ENCODE data around the gene GP9.
"Not testable (repeated sequence)": the region's sequence is repeated elsewhere in the genome, so short reads cannot be mapped to it uniquely, and the experiment has no call there.

The GP9 gene

DNA sequence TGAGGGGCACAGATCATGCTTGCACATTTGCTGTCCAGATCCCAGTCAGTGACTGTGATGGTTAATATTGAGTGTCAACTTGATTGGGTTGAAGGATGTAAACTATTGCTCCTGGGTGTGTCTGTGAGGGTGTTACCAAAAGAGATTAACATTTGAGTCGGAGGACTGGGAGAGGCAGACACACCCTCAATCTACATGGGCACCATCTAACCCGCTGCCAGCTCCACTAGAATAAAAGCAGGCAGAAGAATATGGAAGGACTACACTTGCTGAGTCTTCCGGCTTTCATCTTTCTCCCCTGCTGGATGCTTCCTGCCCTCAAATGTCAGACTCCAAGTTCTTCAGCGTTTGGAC is 5.1 kb downstream of the GP9 start:
- no peak for DNase-seq (ENCODE audit: low read depth)
- Histone ChIP-seq H3K36me3 (ENCODE audit: control insufficient read depth, insufficient read depth, low read length, severe bottlenecking) (no peaks in the 10 kb centered on the region), H3K27me3 (replicated peaks; ENCODE audit: control insufficient read depth, insufficient read depth, low read length) (peaks cover 15% of the 10 kb centered on the region), H3K9ac (ENCODE audit: low read length) (no peak overlapping the region), H3K4me3 (ENCODE audit: low read length) (no peak overlapping the region), H3K4me1 (ENCODE audit: control insufficient read depth, insufficient read depth, low read length) (no peaks in the 10 kb centered on the region), H3K9me3 (ENCODE audit: control insufficient read depth, low read length) (no peaks in the 10 kb centered on the region)

DNA sequence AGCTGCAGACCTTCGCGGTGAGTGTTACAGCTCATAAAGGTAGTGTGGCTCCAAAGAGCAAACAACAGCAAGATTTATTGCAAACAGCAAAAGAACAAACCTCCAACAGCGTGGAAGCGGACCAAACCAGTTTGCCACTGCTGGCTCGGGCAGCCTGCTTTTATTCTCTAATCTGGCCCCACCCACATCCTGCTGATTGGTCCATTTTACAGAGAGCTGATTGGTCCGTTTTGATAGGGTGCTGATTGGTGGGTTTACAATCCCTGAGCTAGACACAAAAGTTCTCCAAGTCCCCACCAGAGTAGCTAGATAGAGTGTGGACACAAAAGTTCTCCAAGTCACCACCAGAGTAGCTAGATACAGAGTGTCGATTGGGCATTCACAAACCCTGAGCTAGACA is 7.1 kb downstream of the GP9 start:
- not testable (repeated sequence) for H3K4me3 ChIP-seq (ENCODE audit: low read length); DNase-seq (ENCODE audit: low read depth); H3K9ac ChIP-seq (ENCODE audit: low read length); H3K9me3 ChIP-seq (ENCODE audit: control insufficient read depth, low read length); H3K4me1 ChIP-seq (ENCODE audit: control insufficient read depth, insufficient read depth, low read length); H3K36me3 ChIP-seq (ENCODE audit: control insufficient read depth, insufficient read depth, low read length, severe bottlenecking)
- H3K27me3 ChIP-seq (replicated peaks; ENCODE audit: control insufficient read depth, insufficient read depth, low read length): peaks cover 17% of the 10 kb centered on the region

- DNase-seq (ENCODE audit: low read depth): no peak
- no peaks in the 10 kb centered on the region for H3K36me3 ChIP-seq (ENCODE audit: control insufficient read depth, insufficient read depth, low read length, severe bottlenecking)
- H3K9ac ChIP-seq (ENCODE audit: low read length): no peak overlapping the region
- H3K9me3 ChIP-seq (ENCODE audit: control insufficient read depth, low read length): no peaks in the 10 kb centered on the region
- peaks cover 13% of the 10 kb centered on the region for H3K27me3 ChIP-seq (replicated peaks; ENCODE audit: control insufficient read depth, insufficient read depth, low read length)
- no peaks in the 10 kb centered on the region for H3K4me1 ChIP-seq (ENCODE audit: control insufficient read depth, insufficient read depth, low read length)
- peak overlapping the region; percentile 65 for H3K4me3 ChIP-seq (ENCODE audit: low read length)
Observed at GRCh38 chr3:129068291-129068886, 7.8 kb downstream of the GP9 start.

DNA sequence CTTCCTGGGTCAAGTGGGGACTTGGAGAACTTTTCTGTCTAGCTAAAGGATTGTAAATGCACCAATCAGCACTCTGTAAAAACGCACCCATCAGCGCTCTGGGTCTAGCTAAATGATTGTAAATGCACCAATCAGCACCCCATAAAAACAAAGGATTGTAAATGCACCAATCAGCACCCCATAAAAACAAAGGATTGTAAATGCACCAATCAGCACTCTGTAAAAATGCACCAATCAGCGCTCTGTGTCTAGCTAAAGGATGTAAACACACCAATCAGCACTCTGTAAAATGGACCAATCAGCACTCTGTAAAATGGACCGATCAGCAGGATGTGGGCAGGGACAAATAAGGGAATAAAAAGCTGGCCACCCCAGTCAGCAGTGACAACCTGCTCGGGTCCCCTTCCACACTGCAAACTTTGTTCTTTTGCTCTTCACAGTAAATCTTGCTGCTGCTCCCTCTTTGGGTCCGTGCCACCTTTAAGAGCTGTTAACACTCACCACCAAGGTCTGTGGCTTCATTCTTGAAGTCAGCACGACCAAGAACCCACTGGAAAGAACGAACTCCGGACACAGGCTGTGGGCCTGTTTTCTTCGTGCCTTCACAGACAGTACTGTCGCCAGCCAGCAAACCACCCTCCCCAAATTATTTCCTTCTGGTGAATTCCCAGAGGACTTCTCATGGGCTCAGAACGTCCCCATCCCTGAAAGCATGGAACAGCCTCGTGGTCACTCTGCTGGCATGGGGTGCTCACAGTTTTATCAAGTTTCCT is 8.9 kb downstream of the GP9 start:
- DNase-seq (ENCODE audit: low read depth); H3K9ac ChIP-seq (ENCODE audit: low read length); H3K36me3 ChIP-seq (ENCODE audit: control insufficient read depth, insufficient read depth, low read length, severe bottlenecking); H3K4me3 ChIP-seq (ENCODE audit: low read length); H3K4me1 ChIP-seq (ENCODE audit: control insufficient read depth, insufficient read depth, low read length); H3K9me3 ChIP-seq (ENCODE audit: control insufficient read depth, low read length): not testable (repeated sequence)
- H3K27me3 ChIP-seq (replicated peaks; ENCODE audit: control insufficient read depth, insufficient read depth, low read length): peaks cover 13% of the 10 kb centered on the region

- Histone ChIP-seq H3K9ac (ENCODE audit: low read length) (no peak overlapping the region), H3K36me3 (ENCODE audit: control insufficient read depth, insufficient read depth, low read length, severe bottlenecking) (no peaks in the 10 kb centered on the region), H3K9me3 (ENCODE audit: control insufficient read depth, low read length) (no peaks in the 10 kb centered on the region), H3K27me3 (replicated peaks; ENCODE audit: control insufficient read depth, insufficient read depth, low read length) (peaks cover 13% of the 10 kb centered on the region), H3K4me3 (ENCODE audit: low read length) (no peak overlapping the region), H3K4me1 (ENCODE audit: control insufficient read depth, insufficient read depth, low read length) (no peaks in the 10 kb centered on the region)
- DNase-seq (ENCODE audit: low read depth): no peak
Observed at GRCh38 chr3:129070086-129070885, 9.7 kb downstream of the GP9 start.

GRCh38 chr3:129077222-129077621 is 16.6 kb downstream of the GP9 start:
- H3K36me3 ChIP-seq (ENCODE audit: control insufficient read depth, insufficient read depth, low read length, severe bottlenecking): no peaks in the 10 kb centered on the region
- H3K9me3 ChIP-seq (ENCODE audit: control insufficient read depth, low read length): no peaks in the 10 kb centered on the region
- DNase-seq (ENCODE audit: low read depth): no peak
- no peak overlapping the region for H3K4me3 ChIP-seq (ENCODE audit: low read length)
- no peak overlapping the region for H3K9ac ChIP-seq (ENCODE audit: low read length)
- no peaks in the 10 kb centered on the region for H3K27me3 ChIP-seq (replicated peaks; ENCODE audit: control insufficient read depth, insufficient read depth, low read length)
- no peaks in the 10 kb centered on the region for H3K4me1 ChIP-seq (ENCODE audit: control insufficient read depth, insufficient read depth, low read length)

GRCh38 chr3:129078510-129078909 is 17.9 kb downstream of the GP9 start:
- Histone ChIP-seq H3K36me3 (ENCODE audit: control insufficient read depth, insufficient read depth, low read length, severe bottlenecking) (no peaks in the 10 kb centered on the region), H3K4me1 (ENCODE audit: control insufficient read depth, insufficient read depth, low read length) (no peaks in the 10 kb centered on the region), H3K4me3 (ENCODE audit: low read length) (no peak overlapping the region), H3K27me3 (replicated peaks; ENCODE audit: control insufficient read depth, insufficient read depth, low read length) (no peaks in the 10 kb centered on the region), H3K9ac (ENCODE audit: low read length) (no peak overlapping the region), H3K9me3 (ENCODE audit: control insufficient read depth, low read length) (no peaks in the 10 kb centered on the region)
- no peak for DNase-seq (ENCODE audit: low read depth)

DNA sequence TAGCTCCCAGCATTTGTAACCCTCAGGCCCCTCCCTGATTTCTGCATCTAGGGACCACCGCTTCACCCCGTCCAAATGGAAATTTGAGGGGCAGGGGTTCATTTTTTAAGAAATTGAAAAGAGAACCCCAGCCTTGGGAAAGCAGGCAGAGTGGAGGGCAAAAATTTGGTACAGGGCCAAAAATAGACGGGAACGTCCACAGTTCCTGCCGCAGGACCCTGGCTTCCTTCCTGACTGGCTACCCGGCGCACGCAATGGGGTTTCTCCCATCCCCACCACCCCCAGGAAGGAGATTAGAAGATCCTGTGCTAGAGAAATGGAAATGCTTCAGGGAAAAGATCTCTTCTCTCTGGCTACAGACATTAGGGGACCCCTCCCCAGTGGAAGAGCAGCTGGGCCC is 20.9 kb downstream of the GP9 start:
- Histone ChIP-seq H3K9ac (ENCODE audit: low read length) (no peak overlapping the region), H3K36me3 (ENCODE audit: control insufficient read depth, insufficient read depth, low read length, severe bottlenecking) (no peaks in the 10 kb centered on the region), H3K27me3 (replicated peaks; ENCODE audit: control insufficient read depth, insufficient read depth, low read length) (no peaks in the 10 kb centered on the region), H3K4me1 (ENCODE audit: control insufficient read depth, insufficient read depth, low read length) (no peaks in the 10 kb centered on the region), H3K4me3 (ENCODE audit: low read length) (no peak overlapping the region), H3K9me3 (ENCODE audit: control insufficient read depth, low read length) (no peaks in the 10 kb centered on the region)
- no peak for DNase-seq (ENCODE audit: low read depth)

GRCh38 chr3:129082026-129082425 is 21.4 kb downstream of the GP9 start:
- Histone ChIP-seq H3K27me3 (replicated peaks; ENCODE audit: control insufficient read depth, insufficient read depth, low read length) (no peaks in the 10 kb centered on the region), H3K9ac (ENCODE audit: low read length) (no peak overlapping the region)
- no peak for DNase-seq (ENCODE audit: low read depth)

DNA sequence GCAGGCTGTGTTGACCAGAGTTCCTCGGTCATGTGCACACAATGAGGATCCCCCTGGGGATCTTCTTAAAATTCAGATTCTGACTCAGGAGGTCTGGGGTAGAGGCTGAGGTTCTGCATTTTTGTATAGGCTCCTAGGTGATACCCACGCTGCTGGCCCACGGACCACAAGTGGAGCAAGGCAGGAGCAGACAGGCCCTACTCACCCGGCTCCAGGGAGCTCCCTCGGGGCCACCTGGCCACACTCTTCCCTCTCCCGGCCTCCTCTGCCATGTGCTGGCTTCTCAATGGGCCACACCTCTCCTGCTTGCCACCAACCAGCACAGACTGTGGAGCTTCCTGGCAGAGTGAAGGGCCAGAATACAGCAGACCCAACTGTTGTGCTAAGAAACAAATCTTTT is 23.9 kb downstream of the GP9 start:
- no peak overlapping the region for H3K4me3 ChIP-seq (ENCODE audit: low read length)
- DNase-seq (ENCODE audit: low read depth): no peak
- no peak overlapping the region for H3K9ac ChIP-seq (ENCODE audit: low read length)
- no peaks in the 10 kb centered on the region for H3K36me3 ChIP-seq (ENCODE audit: control insufficient read depth, insufficient read depth, low read length, severe bottlenecking)
- no peaks in the 10 kb centered on the region for H3K9me3 ChIP-seq (ENCODE audit: control insufficient read depth, low read length)
- peaks cover 4% of the 10 kb centered on the region for H3K4me1 ChIP-seq (ENCODE audit: control insufficient read depth, insufficient read depth, low read length)
- H3K27me3 ChIP-seq (replicated peaks; ENCODE audit: control insufficient read depth, insufficient read depth, low read length): no peaks in the 10 kb centered on the region

More at GRCh38 chr3:129082026-129082425, 21.4 kb downstream of the GP9 start:
- Histone ChIP-seq H3K9me3 (ENCODE audit: control insufficient read depth, low read length) (no peaks in the 10 kb centered on the region), H3K4me1 (ENCODE audit: control insufficient read depth, insufficient read depth, low read length) (peaks cover under 1% of the 10 kb centered on the region), H3K4me3 (ENCODE audit: low read length) (no peak overlapping the region), H3K36me3 (ENCODE audit: control insufficient read depth, insufficient read depth, low read length, severe bottlenecking) (no peaks in the 10 kb centered on the region)

- no peak for DNase-seq (ENCODE audit: low read depth)
- Histone ChIP-seq H3K27me3 (replicated peaks; ENCODE audit: control insufficient read depth, insufficient read depth, low read length) (no peaks in the 10 kb centered on the region), H3K9ac (ENCODE audit: low read length) (no peak overlapping the region), H3K9me3 (ENCODE audit: control insufficient read depth, low read length) (no peaks in the 10 kb centered on the region), H3K4me3 (ENCODE audit: low read length) (no peak overlapping the region), H3K4me1 (ENCODE audit: control insufficient read depth, insufficient read depth, low read length) (peaks cover 4% of the 10 kb centered on the region), H3K36me3 (ENCODE audit: control insufficient read depth, insufficient read depth, low read length, severe bottlenecking) (no peaks in the 10 kb centered on the region)
Observed at GRCh38 chr3:129085165-129085715, 24.7 kb downstream of the GP9 start.
